ENCODE measurements around the gene AFDN.

- TF ChIP-seq, protein P1, sequence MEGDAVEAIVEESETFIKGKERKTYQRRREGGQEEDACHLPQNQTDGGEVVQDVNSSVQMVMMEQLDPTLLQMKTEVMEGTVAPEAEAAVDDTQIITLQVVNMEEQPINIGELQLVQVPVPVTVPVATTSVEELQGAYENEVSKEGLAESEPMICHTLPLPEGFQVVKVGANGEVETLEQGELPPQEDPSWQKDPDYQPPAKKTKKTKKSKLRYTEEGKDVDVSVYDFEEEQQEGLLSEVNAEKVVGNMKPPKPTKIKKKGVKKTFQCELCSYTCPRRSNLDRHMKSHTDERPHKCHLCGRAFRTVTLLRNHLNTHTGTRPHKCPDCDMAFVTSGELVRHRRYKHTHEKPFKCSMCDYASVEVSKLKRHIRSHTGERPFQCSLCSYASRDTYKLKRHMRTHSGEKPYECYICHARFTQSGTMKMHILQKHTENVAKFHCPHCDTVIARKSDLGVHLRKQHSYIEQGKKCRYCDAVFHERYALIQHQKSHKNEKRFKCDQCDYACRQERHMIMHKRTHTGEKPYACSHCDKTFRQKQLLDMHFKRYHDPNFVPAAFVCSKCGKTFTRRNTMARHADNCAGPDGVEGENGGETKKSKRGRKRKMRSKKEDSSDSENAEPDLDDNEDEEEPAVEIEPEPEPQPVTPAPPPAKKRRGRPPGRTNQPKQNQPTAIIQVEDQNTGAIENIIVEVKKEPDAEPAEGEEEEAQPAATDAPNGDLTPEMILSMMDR (IDR thresholded peaks at IDR 0.05; ENCODE audit: borderline replicate concordance, extremely low read depth, low read length, poor library complexity, severe bottlenecking), result no peak
- no peak for TF ChIP-seq EZH2 (IDR thresholded peaks at IDR 0.05; ENCODE audit: borderline replicate concordance, low read depth, low read length, severe bottlenecking)
Observed at GRCh38 chr6:167919349-167919748, 92.6 kb downstream of the AFDN start.

Data from DND-41 (cell line).